ENCODE measurements around the gene IPCEF1. TPM values are rescaled to one million over a fixed set of nuclear protein-coding genes. Genes with fewer than 3 reads are reported as not detected.

The IPCEF1 gene
- total and polyA plus RNA-seq, 2 of the 4 experiments (the other 2 are of a cell fraction), result under 0.01 to 0.03 TPM

GRCh38 chr6:154249499-154250298 lies 106.9 kb downstream of the IPCEF1 start:
- Histone ChIP-seq H3K18ac (ENCODE audit: low read depth, low read length) (no peak overlapping the region), H4K91ac (ENCODE audit: insufficient read depth, low read depth, low read length) (no peak overlapping the region), H4K20me1 (ENCODE audit: insufficient read depth, low read length) (no peaks in the 10 kb centered on the region), H2BK120ac (ENCODE audit: low read depth, low read length) (no peak overlapping the region), H3K9me1 (ENCODE audit: insufficient read depth, low read length) (no peaks in the 10 kb centered on the region), H4K5ac (ENCODE audit: low read depth, low read length) (no peak overlapping the region), H4K8ac (ENCODE audit: low read depth in 2 of 2, low read length in 2 of 2) (no peak overlapping the region), H3K4ac (ENCODE audit: low read depth, low read length) (no peak overlapping the region), H2BK5ac (ENCODE audit: low read depth, low read length, poor library complexity, severe bottlenecking) (no peak overlapping the region), H3K56ac (ENCODE audit: extremely low read depth, insufficient read depth, low read length) (no peak overlapping the region), H3K4me3 (ENCODE audit: insufficient read depth, low read depth, low read length) (no peak overlapping the region), H2AK9ac (replicated peaks; ENCODE audit: low read depth, low read length, poor library complexity) (no peak overlapping the region), H3K14ac (replicated peaks; ENCODE audit: low read depth, low read length) (no peak overlapping the region), H3K9me3 (ENCODE audit: control insufficient read depth, insufficient read depth, low read length) (no peaks in the 10 kb centered on the region), H2AK5ac (ENCODE audit: low read depth, low read length) (no peak overlapping the region), H3K4me2 (ENCODE audit: low read depth, low read length) (no peak overlapping the region), H3K9ac (ENCODE audit: low read depth, low read length) (no peak overlapping the region), H3K4me1 (ENCODE audit: control insufficient read depth, insufficient read depth, low read length) (no peaks in the 10 kb centered on the region), H3K23ac (ENCODE audit: low read depth, low read length) (no peak overlapping the region), H2BK20ac (ENCODE audit: low read depth, low read length) (no peak overlapping the region), H2AFZ (replicated peaks; ENCODE audit: low read length, poor library complexity) (no peak overlapping the region), H3K27me3 (ENCODE audit: control insufficient read depth, insufficient read depth, low read length) (no peaks in the 10 kb centered on the region), H3K27ac (ENCODE audit: insufficient read depth, low read length) (no peak overlapping the region), H3K36me3 (ENCODE audit: control insufficient read depth, insufficient read depth, low read length) (no peaks in the 10 kb centered on the region), H2BK15ac (ENCODE audit: low read depth, low read length) (no peak overlapping the region), H3K79me1 (ENCODE audit: low read depth in 1 of 2, low read length in 2 of 2) (no peaks in the 10 kb centered on the region)
- CTCF ChIA-PET, result interaction anchor here (0.6 to 1.4 kb wide), 2 partner anchors 11 to 13 kb away, joined by 4 read pairs; no protein-coding TSS in a partner anchor
- BruUV-seq (replicated peaks), result no TSS peak
- WGBS, 2 experiments (ENCODE audit: extremely low coverage in 2 of 2, insufficient read length in 1 of 2), result 80% methylated on average over 1 of the region's 8 CpGs; no CpG with 5 or more reads in 1 of the 2 experiments
- dilution Hi-C loops (cut with HindIII; ENCODE audit: low sequenced_read_pairs, unreplicated experiment) (no loop called here), intact Hi-C loops (cut with micrococcal nuclease) (no loop called here), in situ Hi-C loops (cut with MboI; ENCODE audit: low sequenced_read_pairs) (no loop called here)
- DNase-seq, result no peak
- TF ChIP-seq RCOR1 (IDR thresholded peaks at IDR 0.05; ENCODE audit: insufficient replicate concordance, low read length) (no peak), POLR2A (IDR thresholded peaks at IDR 0.05; ENCODE audit: low read depth, low read length) (no peak), RFX5 (IDR thresholded peaks at IDR 0.05; ENCODE audit: low read depth, low read length) (no peak), CTCF (conservative IDR thresholded peaks at IDR 0.05; ENCODE audit: low read depth, low read length) (no peak), MAFK (IDR thresholded peaks at IDR 0.05; ENCODE audit: low read depth, low read length) (no peak), CEBPB (IDR thresholded peaks at IDR 0.05; ENCODE audit: low read depth, low read length) (no peak), ELK1 (IDR thresholded peaks at IDR 0.05; ENCODE audit: borderline replicate concordance, low read depth, low read length) (no peak), MAZ (IDR thresholded peaks at IDR 0.05; ENCODE audit: borderline replicate concordance, low read depth, low read length) (no peak), FOS (IDR thresholded peaks at IDR 0.05; ENCODE audit: low read depth, low read length) (no peak), MXI1 (IDR thresholded peaks at IDR 0.05; ENCODE audit: borderline replicate concordance, low read depth, low read length) (no peak), SMC3 (IDR thresholded peaks at IDR 0.05; ENCODE audit: low read depth, low read length) (no peak), RAD21 (IDR thresholded peaks at IDR 0.05; ENCODE audit: low read length) (no peak), USF2 (IDR thresholded peaks at IDR 0.05; ENCODE audit: low read depth, low read length) (no peak), CHD1 (IDR thresholded peaks at IDR 0.05; ENCODE audit: low read depth, low read length) (no peak)
- ATAC-seq (ENCODE audit: low read depth), result no peak
- POLR2A ChIA-PET (ENCODE audit: unreplicated experiment), result no interaction called here
